A549 (cell line): Measurements from ENCODE around the gene UBXN2A. TPM values are rescaled to one million over a fixed set of nuclear protein-coding genes. Genes with fewer than 3 reads are reported as not detected.

Experiments used
- ATAC-seq, 2 experiments: fragments of 200-7000 bp in 1 of 2; fragments of >200 bp in 1 of 2; cut with Nextera tagmentation in 1 of 2; cut with Tn5 transposase in 1 of 2; 3 replicates each; pipeline versions ENCODE4 v1.8.0 to v1.9.1; 2018 to 2020; ENCODE audit warnings: mild to moderate bottlenecking in 1 of 2, moderate library complexity in 1 of 2
- CTCF ChIA-PET: fragments of 300-600 bp; sonication (Branson Sonifier 250); formaldehyde crosslinking; extraction: SDS; loops from one replicate; lab custom pipeline; 2021; ENCODE audit warnings: antibody characterized with exemption, inconsistent platforms; lab: Yijun Ruan, JAX
- POLR2A ChIA-PET: fragments of 350-600 bp; formaldehyde crosslinking; extraction: SDS; loops from one replicate; lab custom pipeline; 2021; ENCODE audit warnings: antibody characterized with exemption, inconsistent platforms; lab: Yijun Ruan, JAX
- DNase-seq, 2 experiments: peaks; one replicate each; pipeline versions ENCODE4 v3.0.0 to v3.0.0-alpha.2; 2011 to 2016; ENCODE audit warnings: low read depth in 1 of 2, low spot score in 1 of 2
- FAIRE-seq: peaks from 2 replicates; lab custom pipeline; 2011; peaks lifted over from hg19 to GRCh38; lab: Jason Lieb, UNC
- H3K27ac ChIP-seq, 2 experiments: fragments of >200 bp; sonication (Bioruptor Twin); formaldehyde crosslinking; 3 replicates each; pipeline ENCODE4 v1.5.1; 2016 to 2017
- H3K4me1 ChIP-seq: fragments of >200 bp; sonication (Bioruptor Twin); formaldehyde crosslinking; 3 replicates; pipeline ENCODE4 v1.6.1; 2016
- H3K4me2 ChIP-seq: fragments of >200 bp; sonication (Bioruptor Twin); formaldehyde crosslinking; 3 replicates; pipeline ENCODE4 v1.6.1; 2016
- H3K4me3 ChIP-seq: fragments of >200 bp; sonication (Bioruptor Twin); formaldehyde crosslinking; 3 replicates; pipeline ENCODE4 v1.5.1; 2016
- H3K9me3 ChIP-seq: fragments of >200 bp; sonication (Bioruptor Twin); formaldehyde crosslinking; 3 replicates; pipeline ENCODE4 v1.6.1; 2016
- BCL3 ChIP-seq: fragments of >200 bp; sonication (Bioruptor Twin); formaldehyde crosslinking; IDR thresholded peaks from 3 replicates; pipeline ENCODE4 v1.6.1; 2016
- BHLHE40 ChIP-seq: IDR thresholded peaks from 2 replicates; pipeline ENCODE4 v1.6.1; 2012; ENCODE audit warnings: low read depth, low read length, inconsistent platforms
- CBX8 ChIP-seq: fragments of 200-600 bp; sonication (generic); IDR thresholded peaks from 2 replicates; pipeline ENCODE4 v1.6.1; 2016
- CEBPB ChIP-seq, 2 experiments: fragments of >200 bp in 1 of 2; sonication (Bioruptor Twin) in 1 of 2; formaldehyde crosslinking in 1 of 2; IDR thresholded peaks; 2 replicates each; pipeline ENCODE4 v1.6.1; 2012 to 2016
- CHD2 ChIP-seq: fragments of 150-350 bp; IDR thresholded peaks from 2 replicates; pipeline ENCODE4 v1.6.1; 2014; ENCODE audit warnings: low read length; ENCODE audit not compliant: partially characterized antibody
- CHD4 ChIP-seq: fragments of 200-600 bp; sonication (generic); IDR thresholded peaks from 2 replicates; pipeline ENCODE4 v1.6.1; 2016; ENCODE audit warnings: antibody characterized with exemption, mild to moderate bottlenecking, borderline replicate concordance
- CTCF ChIP-seq: fragments of >200 bp; sonication (Bioruptor Twin); formaldehyde crosslinking; IDR thresholded peaks from 3 replicates; pipeline ENCODE4 v1.5.1; 2016
- EHMT2 ChIP-seq: fragments of 200-600 bp; sonication (generic); IDR thresholded peaks from 2 replicates; pipeline ENCODE4 v1.6.1; 2016; ENCODE audit warnings: antibody characterized with exemption, low read depth, mild to moderate bottlenecking, moderate library complexity
- ELK1 ChIP-seq: fragments of 150-350 bp; IDR thresholded peaks from 2 replicates; pipeline ENCODE4 v1.6.1; 2014; ENCODE audit warnings: low read depth, mild to moderate bottlenecking, low read length
- FOSB ChIP-seq: fragments of 250-450 bp; sonication (Bioruptor Pico); IDR thresholded peaks from 2 replicates; pipeline ENCODE4 v1.5.0; 2020; ENCODE audit warnings: mild to moderate bottlenecking, moderate library complexity
- HMGXB4 ChIP-seq: fragments of 250-450 bp; sonication (Bioruptor Pico); IDR thresholded peaks from 2 replicates; pipeline ENCODE4 v1.5.0; 2021; ENCODE audit warnings: mild to moderate bottlenecking, moderate library complexity, borderline replicate concordance
- HOXB5 ChIP-seq: fragments of 250-450 bp; sonication (Bioruptor Pico); IDR thresholded peaks from 2 replicates; pipeline ENCODE4 v1.5.0; 2020; ENCODE audit warnings: mild to moderate bottlenecking, moderate library complexity
- JUN ChIP-seq, 2 experiments: fragments of >200 bp; sonication (Bioruptor Twin); formaldehyde crosslinking; IDR thresholded peaks; 2 replicates in 1 of 2; 3 replicates in 1 of 2; pipeline ENCODE4 v1.6.1; 2016 to 2017
- JUNB ChIP-seq: fragments of >200 bp; sonication (Bioruptor Twin); formaldehyde crosslinking; IDR thresholded peaks from 2 replicates; pipeline ENCODE4 v1.6.1; 2016
- KDM5A ChIP-seq: fragments of 200-600 bp; sonication (generic); IDR thresholded peaks from 2 replicates; pipeline ENCODE4 v1.6.1; 2016; ENCODE audit warnings: antibody characterized with exemption, mild to moderate bottlenecking
- RCOR1 ChIP-seq: fragments of 150-350 bp; IDR thresholded peaks from 2 replicates; pipeline ENCODE4 v1.6.1; 2014; ENCODE audit warnings: antibody characterized with exemption, low read length, low read depth
- TFCP2L1 ChIP-seq: fragments of 250-450 bp; sonication (Bioruptor Pico); IDR thresholded peaks from 2 replicates; pipeline ENCODE4 v1.5.0; 2021; ENCODE audit warnings: mild to moderate bottlenecking
- ZC3H11A ChIP-seq: fragments of 450-650 bp; IDR thresholded peaks from 2 replicates; pipeline ENCODE4 v1.6.1; 2014; ENCODE audit warnings: antibody characterized with exemption, mild to moderate bottlenecking
- ZNF302 ChIP-seq: fragments of 250-450 bp; sonication (Bioruptor Pico); IDR thresholded peaks from 2 replicates; pipeline ENCODE4 v1.9.0; 2021; ENCODE audit warnings: inconsistent platforms, mild to moderate bottlenecking, moderate library complexity
- ZSCAN20 ChIP-seq: fragments of 250-450 bp; sonication (Bioruptor Pico); IDR thresholded peaks from 2 replicates; pipeline ENCODE4 v1.8.0; 2022; ENCODE audit warnings: mild to moderate bottlenecking, moderate library complexity
- WGBS: methylation state at CpG from one replicate; pipeline ENCODE4 v1.1.6; 2017; ENCODE audit errors: missing lambda C conversion rate; 5-methylcytosine and 5-hydroxymethylcytosine counted together
- polyA plus RNA-seq, 4 experiments: library from polyadenylated mRNA; depleted of rRNA in 3 of 4; stranded (reverse); fragments of >200 nt; fragmentation: RNase III in 1 of 4; extraction: RNeasy Plus Mini Kit Qiagen cat#74134 plus additional on column Dnase treatment in 1 of 4; gene quantifications; 2 replicates in 3 of 4; 3 replicates in 1 of 4; pipeline ENCODE4 v1.2.3, GENCODE V29; 2011 to 2017

UBXN2A gene
- polyA plus RNA-seq, 2 of the 4 experiments (the other 2 are of a cell fraction): 13.7 to 25.4 TPM

GRCh38 chr2:24016853-24017703, 76.8 kb downstream of the UBXN2A start:
- WGBS: 93% methylated on average over 31 of the region's 35 CpGs
- FAIRE-seq (no peak), DNase-seq (no peak), ATAC-seq (no peak)
- Histone ChIP-seq H3K9me3 (no peaks in the 10 kb centered on the region), H3K4me3 (no peak overlapping the region), H3K4me1 (peaks cover 64% of the 10 kb centered on the region), H3K27ac (peak overlapping the region; percentile 86 to 94), H3K4me2 (peak overlapping the region; percentile 78)
- no peak for TF ChIP-seq CEBPB (IDR thresholded peaks at IDR 0.05)
- no peak for TF ChIP-seq ZSCAN20 (CRISPR knock-in tag)
- no peak for TF ChIP-seq FOSB (CRISPR knock-in tag)
- no peak for TF ChIP-seq JUNB
- TF ChIP-seq CBX8: no peak
- no peak for TF ChIP-seq CHD4
- no peak for TF ChIP-seq HOXB5
- TF ChIP-seq ELK1: no peak
- no peak for TF ChIP-seq ZNF302 (CRISPR knock-in tag)
- TF ChIP-seq RCOR1: no peak
- no peak for TF ChIP-seq CTCF
- TF ChIP-seq KDM5A: no peak
- TF ChIP-seq TFCP2L1 (CRISPR knock-in tag): no peak
- TF ChIP-seq HMGXB4 (CRISPR knock-in tag): no peak
- no peak for TF ChIP-seq EHMT2
- TF ChIP-seq CHD2: no peak
- ChIA-PET CTCF (interaction anchor here (1.1 kb wide), 1 partner anchor 183 kb away, joined by 3 read pairs; no protein-coding TSS in a partner anchor), POLR2A (interaction anchor here (1.1 to 2.2 kb wide), 2 partner anchors 30 to 67 kb away, joined by 3 to 10 read pairs; partner anchors contain the start of gene WDCP)

- H3K27ac ChIP-seq: peak overlapping the region; percentile 86 to 94; a peak in 5 of 6 replicates
- WGBS: 91% methylated on average over 8 of the region's 8 CpGs
Measured at GRCh38 chr2:24017711-24018110, 77.4 kb downstream of the UBXN2A start.

More at GRCh38 chr2:24017711-24018110, 77.4 kb downstream of the UBXN2A start:
- H3K9me3 ChIP-seq: no peaks in the 10 kb centered on the region
- ChIA-PET CTCF (no interaction called here), POLR2A (no interaction called here)
- H3K4me3 ChIP-seq: no peak overlapping the region
- H3K4me2 ChIP-seq: no peak overlapping the region
- no peak for FAIRE-seq
- TF ChIP-seq BCL3 (no peak), BHLHE40 (no peak), JUN (IDR thresholded peaks at IDR 0.05) (no peak), ZC3H11A (no peak), FOSB (CRISPR knock-in tag) (no peak)
- no peak for DNase-seq
- ATAC-seq: no peak
- H3K4me1 ChIP-seq: peaks cover 57% of the 10 kb centered on the region
